Effector CD4-positive, alpha-beta T cell (primary cell): Measurements from ENCODE around the gene CATSPERD.
"Not testable (repeated sequence)": the region's sequence is repeated elsewhere in the genome, so short reads cannot be mapped to it uniquely, and the experiment has no call there.

ENCODE experiments used
- DNase-seq: peaks from one replicate; pipeline ENCODE4 v3.0.0-alpha.2; 2020

Gene CATSPERD

DNA sequence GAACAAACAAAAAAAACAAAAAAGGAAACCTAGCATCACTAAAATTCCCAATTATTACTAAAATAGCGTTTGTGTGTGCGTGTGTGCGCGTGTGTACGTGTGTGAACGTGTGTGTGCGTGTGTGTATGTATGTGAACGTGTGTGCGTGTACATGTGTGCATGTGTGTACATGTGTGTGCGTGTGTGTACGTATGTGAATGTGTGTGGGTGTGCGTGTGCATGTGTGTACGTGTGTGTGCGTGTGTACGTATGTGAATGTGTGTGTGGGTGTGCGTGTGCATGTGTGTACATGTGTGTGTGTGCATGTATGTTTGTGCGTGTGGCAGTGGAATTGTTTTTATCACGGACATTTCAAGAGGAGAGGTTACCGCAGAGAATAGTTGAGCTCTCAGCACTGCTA is 21.6 kb downstream of the CATSPERD start:
- no peak for DNase-seq

DNA sequence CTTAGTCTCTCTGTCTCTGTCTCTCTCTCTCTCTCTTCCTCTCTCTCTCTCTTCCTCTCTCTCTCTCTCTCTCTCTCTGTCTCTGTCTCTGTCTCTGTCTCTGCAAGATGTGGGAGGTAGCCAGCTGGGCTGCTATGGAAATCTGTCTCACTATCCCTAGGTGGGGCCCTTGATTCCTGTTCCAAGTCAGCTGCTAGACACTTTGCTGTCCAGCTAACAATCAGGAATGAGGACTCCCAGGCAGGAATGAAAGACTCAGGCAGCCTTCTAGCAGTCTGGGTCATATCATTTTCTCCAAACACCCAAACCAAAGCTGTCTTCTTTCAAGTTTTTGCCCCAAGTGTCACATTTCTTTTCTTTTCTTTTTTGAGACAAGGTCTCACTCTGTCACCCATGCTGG is 23.2 kb downstream of the CATSPERD start:
- no peak for DNase-seq

DNA sequence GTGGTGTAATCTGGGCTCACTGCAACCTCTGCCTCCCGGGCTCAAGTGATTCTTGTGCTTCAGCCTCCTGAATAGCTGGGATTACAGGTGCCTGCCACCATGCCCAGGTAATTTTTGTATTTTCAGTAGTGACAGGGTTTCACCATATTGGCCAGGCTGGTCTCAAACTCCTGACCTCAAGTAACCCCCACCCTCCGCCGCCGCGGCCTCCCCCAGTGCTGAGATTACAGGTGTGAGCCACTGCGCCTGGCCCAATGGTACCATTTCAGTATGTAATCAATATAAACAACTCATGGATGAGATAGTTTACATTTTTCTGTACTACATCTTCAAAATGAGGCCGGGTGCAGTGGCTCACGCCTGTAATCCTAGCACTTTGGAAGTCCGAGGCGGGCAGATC is 24.6 kb downstream of the CATSPERD start:
- not testable (repeated sequence) for DNase-seq

DNA sequence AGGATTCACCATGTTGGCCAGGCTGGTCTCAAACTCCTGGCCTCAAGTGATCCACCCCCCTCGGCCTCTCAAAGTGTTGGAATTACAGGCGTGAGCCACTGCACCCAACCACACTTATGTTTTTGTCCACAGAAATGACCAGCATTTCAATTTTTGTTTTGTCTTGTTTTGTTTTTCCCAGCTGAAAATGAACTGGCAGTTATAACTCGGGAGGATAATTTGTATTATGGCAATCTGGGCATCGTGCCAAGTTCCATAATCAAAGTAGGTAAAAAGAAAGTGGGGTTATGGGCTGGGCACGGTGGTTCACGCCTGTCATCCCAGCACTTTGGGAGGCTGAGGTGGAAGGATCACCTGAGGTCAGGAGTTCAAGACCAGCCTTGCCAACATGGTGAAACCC is 28.5 kb downstream of the CATSPERD start:
- not testable (repeated sequence) for DNase-seq

DNA sequence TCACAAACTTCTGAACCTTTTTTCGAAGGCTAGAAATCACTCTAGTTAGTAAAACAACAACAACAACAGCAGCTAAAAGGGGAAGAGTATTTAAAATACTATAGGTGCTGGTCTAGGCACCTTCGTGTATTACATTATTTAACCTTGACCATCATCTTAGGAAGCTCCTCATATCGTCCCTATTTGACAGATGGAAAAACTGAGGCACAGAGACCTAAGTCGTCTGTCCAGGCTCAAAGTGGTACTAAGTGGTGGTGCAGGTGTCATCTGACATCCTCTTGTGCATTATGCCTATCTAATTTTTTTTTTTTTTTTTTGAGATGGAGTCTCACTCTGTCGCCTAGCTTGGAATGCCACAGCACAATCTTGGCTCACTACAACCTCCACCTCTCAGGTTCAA is 29.1 kb downstream of the CATSPERD start:
- DNase-seq, result no peak

DNA sequence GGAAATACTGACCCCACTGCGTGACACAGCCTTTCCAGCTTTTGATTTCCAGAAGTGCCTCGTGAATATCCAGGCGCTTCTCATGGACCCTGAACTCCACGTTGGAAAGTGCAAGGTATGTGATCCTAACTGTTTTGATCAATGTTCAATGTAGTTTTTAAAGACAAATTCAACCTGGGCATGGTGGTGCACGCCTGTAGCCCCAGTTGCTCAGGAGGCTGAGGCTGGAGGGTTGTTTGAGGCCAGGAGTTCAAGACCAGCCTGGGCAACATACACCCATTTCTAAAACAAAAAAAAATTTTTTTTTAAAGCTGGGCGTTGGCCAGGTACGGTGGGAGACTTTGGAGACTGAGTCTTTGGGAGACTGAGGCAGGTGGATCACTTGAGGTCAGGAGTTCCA is 31.3 kb downstream of the CATSPERD start:
- no peak for DNase-seq

DNA sequence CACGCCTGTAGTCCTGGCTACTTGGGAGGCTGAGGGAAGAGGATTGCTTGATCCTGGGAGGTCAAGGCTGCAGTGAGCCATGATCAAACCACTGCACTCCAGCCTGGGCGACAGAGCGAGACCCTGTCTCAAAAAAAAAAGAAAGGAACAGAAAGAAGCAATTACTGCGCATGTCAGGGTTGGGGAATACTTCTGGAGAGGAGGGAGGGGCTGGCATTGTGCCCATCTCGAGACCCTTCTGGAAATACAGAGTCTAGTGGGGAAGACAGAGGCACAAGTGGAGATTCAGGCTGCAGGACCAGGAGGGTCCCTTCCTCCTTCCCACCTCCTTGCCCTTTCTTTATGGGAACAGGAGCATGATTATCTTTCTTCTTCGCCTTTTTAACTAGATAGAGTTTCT is 33.3 kb downstream of the CATSPERD start:
- DNase-seq, result no peak

DNA sequence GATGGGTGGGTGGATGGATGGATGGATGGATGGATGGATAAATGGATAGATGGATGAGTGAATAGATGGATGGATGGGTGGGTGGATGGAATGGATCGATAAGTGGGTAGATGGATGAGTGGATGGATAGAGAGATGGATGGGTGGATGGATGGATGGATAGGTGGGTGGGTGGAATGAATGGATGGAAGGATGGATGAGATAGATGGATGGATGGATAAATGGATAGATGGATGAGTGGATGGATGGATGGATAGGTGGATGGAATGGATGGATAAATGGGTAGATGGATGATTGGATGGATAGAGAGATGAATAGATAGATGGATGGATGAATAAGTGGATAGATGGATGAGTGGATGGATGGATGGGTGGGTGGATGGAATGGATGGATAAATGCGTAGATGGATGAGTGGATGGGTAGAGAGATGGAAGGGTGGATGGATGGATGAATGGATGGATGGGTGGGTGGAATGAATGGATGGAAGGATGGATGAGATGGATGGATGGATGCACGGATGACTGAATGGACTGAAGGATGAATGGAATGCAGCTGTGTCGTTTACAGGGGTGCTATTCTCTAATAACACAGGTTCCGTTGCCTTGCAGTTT is 42.3 kb downstream of the CATSPERD start:
- no peak for DNase-seq

DNA sequence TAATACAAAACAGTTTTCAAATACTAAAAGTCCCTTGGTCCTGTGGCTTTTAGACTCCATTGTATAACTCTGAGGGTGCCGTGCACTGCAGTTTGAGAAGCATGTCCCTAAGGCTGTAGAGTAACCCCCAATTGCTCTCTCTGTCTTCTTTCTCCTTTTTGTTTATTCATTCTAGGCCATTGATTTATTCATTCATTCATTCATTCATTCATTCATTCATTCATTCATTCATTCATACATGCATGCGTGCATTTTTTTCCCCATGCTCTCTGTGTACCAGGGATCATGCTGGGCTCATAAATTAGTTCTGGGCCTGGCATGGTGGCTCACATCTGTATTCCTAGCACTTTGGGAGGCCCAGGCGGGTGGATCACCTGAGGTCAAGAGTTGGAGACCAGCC is 44.8 kb downstream of the CATSPERD start:
- no peak for DNase-seq

DNA sequence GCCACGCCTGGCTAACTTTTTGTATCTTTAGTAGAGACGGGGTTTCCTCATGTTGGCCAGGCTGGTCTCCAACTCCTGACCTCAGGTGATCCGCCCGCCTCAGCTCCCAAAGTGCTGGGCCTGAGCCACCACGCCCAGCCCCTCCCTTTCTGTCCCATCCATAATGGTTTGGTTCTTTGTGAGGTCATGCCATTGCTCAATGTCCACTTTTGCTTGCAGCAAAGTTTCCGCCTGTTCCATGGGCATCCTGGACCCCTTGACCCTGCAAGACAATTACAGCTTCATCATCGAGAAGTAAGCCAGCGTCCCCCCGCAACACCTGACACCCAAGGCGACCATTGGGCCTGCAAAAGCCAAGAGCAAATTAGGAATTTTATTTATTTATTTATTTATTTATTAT is 47.5 kb downstream of the CATSPERD start:
- no peak for DNase-seq

DNA sequence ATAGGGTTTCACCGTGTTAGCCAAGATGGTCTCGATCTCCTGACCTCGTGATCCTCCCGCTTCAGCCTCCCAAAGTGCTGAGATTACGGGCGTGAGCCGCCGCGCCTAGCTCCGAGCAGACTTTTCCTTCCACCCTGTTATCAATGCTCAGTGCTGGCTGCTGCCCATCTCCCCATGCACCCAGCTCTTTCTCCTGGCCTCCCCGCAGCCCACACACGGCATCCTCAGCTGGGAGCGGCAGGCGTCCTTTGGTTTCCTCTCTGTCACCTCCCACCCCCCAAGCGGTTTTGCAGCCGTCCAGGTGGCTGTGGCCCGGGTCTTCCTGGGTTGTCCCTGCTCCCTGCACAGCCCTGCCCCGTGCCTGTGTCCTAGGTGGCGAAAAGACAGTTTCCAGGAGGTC is 52.0 kb downstream of the CATSPERD start:
- DNase-seq, result no peak

DNA sequence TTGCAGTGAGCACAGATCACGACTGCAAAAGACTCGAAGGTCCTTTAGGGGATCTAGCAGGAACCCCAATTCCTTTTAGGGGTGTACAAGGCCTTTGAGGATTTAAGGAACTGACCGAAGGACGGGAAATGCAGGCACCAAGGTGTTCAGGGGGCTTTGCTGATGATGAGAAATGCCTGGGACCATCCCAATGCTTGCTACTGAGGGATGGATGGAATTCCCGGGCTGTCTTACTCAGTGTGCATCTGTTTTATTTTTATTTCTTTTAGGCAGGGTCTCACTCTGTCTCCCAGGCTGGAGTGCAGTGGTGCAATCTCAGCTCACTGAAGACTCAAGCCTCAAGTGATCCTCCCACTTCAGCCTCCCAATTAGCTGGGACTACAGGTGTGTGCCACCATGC is 52.8 kb downstream of the CATSPERD start:
- no peak for DNase-seq

DNA sequence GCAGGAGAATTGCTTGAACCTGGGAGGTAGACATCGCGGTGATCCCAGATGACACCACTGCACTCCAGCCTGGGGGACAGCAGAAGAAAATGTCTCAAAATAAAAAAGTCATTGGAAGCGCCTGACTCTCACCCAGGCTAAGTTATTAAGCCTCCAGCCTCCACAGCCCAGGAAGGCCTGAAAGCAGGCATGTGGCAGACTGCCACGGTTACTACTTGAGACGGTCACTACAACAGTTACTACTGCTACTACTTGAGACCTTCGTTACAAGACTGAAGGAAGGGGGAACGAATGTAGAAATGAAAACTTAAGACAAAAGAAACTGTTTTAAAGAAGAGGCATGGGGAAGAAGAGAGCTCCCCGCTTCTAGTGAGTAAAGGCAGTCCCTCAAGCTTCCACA is 54.5 kb downstream of the CATSPERD start:
- DNase-seq, result no peak

DNA sequence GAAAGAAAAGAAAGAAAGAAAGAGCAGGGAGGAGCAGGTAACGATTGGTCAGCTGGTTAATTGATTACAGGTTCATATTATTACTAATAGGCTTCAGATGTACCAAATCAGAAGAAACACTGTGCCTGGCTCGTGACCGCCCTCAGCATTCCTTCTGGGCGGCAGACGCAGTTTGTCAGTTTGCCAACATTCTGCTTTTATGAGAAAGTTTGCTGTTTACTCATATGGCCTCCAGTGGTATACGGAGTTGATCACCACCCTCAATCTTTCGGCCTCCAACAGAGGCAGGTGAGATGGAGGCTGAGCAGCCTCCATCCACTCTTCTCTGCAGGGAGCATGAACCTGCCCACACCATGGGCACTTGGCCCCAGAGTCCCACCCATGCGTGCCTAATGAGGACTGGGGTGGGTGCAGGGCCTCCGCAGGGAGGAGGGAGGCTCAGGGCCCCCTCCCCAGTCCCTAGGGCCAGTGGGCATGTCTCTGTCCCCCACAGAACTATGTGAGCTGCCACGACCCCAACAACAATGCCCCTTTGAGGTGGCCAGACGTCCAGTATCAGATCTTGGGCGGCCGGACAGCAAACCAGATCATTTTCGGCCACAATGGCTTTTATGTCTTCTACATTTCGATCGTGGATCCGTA is 55.4 kb downstream of the CATSPERD start:
- no peak for DNase-seq

DNA sequence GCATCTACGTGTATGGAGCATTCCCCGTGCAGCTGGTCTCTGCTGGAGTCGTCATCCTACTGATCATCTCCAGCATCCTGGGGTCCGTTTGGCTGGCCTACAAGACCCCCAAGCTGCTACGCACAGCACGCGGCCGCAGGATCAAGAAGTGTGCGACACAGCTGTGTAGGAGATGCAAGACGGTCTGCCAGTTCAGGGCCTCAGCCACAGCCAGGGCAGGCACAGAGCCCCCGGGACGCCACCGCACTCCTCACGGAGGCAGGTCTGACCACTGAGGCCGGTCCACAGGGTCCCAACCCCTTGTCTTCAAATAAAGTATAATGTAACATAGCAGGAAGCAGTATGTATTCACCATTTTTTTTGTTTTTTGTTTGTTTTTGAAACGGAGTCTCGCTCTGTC is 58.0 kb downstream of the CATSPERD start:
- no peak for DNase-seq

DNA sequence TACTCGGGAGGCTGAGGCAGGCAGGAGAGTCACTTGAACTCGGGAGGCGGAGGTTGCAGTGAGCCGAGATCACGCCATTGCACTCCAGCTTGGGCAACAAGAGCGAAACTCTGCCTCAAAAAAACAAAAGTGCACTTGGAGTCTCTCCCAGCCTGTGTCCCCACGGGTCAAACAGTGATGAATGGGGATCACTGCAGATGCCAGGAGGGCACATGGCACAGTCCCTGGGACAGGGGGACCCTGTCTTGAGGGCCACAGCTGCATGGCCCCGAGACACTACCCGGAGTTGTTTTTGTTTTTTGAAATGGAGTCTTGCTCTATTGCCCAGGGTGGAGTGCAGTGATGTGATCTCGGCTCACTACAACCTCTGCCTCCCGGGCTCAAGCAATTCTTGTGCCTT is 60.5 kb downstream of the CATSPERD start:
- not testable (repeated sequence) for DNase-seq

DNA sequence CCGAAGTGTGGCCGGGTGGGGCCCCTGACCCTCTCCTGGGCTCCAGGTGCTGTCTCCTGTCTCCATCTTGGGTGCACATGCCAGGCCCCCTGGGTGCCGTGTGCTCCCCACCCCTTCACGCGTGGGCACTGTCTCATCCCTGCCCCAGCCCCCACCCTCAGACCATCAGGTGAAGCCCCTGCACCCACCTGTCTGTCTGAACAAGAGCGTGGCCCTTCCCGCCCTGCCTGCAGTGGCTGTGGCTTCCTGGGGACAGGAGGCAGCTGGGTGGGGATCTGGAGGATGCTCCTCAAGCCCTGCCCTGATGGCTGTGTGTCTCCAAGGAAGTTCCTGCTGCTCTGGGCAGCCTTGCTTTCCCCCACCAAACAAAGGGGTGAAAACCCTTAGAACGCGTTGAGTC is 61.9 kb downstream of the CATSPERD start:
- no peak for DNase-seq

DNA sequence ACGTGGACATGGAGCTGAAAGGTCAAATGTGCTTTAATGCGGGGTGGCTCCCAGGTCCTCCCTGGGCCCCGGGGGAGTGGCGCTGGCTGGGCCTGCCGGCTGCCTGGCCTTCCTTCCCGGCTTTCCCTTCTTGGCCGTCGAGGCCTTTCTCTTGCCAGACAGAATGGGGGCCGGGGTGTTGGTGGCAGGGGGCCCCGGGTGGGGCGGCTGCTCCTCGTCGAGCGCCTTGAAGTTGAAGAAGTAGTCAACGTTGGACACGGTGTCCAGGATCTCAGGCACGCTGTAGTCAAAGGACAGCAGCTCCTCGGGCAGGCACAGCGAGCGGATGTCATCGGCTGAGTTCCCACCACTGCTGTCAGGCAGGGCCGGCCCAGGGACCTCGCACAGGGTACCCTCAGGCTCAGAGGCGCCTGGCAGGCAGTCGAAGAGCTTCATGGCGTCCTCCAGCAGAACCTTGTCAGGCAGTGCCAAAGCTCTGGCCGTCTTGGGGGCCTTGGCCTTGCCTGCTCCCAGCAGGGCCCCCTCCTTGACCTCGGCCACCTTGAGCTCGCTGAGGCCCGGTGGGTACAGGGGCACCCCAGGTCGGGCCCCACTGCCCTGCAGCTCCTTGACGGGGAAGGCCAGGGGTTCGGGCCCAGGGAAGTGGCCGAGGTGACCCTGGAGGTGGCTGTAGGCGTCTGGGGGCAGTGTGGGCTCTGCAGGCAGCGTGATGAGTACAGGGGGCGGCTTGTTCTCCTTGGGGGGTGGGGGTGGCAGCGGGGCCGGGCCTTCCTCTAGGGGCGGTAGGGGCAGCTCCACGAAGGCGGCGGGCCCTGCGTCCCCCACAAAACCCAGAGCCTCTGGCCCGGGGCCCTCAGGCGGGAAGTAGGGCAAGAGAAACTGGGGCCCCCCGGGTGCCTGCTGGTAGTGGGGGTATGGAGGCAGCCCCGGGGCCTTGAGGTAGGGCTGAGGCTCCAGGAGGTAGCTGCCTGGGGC is 62.8 kb downstream of the CATSPERD start:
- no peak for DNase-seq

DNA sequence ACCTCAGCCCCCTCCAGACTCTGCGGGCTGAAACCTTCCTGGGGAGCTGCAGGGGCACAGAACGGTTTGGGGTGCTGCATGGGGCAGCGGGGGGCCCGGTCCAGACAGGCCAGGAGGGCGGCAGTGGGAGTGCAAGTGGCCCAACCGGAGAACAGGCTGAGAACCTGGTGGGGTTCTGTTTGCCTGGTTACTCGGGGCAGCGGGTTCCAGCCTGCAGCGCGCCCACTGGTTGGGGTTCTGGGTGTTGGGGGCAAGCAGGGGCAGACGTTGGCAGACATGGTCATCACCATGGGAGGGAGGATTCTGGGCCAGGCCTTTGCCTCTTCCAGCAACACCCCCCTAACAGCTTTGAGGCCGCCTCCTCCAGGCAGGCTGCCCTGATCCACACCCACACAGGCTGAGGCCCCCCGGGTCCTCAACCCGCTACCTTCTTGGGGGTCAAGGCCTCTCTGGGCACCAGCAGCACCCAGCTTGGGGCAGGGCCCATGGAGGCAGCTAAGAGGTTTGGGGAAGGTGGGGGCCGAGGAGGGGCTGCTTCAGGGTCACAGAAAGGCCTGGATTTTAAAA is 64.2 kb downstream of the CATSPERD start, which contains the start of gene PRR22:
PRR22 (minus strand) TSS at position 166 of the 567 bp plus-strand sequence; CDS start at position 80, 86 bp downstream.
- no peak for DNase-seq

DNA sequence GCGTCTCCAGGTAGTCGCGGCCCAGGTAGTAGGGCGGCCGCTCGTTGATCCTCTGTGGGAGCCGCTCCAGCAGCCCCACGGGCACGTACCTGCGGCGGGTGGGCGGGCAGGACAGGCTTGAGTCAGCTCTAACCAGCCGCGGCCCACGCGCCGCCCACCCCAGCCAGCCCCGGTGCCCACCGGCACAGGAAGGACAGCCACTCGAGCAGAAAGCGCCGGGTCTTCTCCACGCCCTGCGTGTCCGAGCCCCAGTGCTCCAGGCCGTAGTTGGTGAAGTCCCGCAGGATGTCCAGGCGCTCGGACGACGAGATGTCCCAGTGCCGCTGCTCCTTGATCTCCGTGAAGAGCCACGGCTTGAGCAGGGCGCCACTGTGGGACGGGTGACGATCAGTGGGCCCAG is 65.0 kb downstream of the CATSPERD start:
- DNase-seq, result no peak

DNA sequence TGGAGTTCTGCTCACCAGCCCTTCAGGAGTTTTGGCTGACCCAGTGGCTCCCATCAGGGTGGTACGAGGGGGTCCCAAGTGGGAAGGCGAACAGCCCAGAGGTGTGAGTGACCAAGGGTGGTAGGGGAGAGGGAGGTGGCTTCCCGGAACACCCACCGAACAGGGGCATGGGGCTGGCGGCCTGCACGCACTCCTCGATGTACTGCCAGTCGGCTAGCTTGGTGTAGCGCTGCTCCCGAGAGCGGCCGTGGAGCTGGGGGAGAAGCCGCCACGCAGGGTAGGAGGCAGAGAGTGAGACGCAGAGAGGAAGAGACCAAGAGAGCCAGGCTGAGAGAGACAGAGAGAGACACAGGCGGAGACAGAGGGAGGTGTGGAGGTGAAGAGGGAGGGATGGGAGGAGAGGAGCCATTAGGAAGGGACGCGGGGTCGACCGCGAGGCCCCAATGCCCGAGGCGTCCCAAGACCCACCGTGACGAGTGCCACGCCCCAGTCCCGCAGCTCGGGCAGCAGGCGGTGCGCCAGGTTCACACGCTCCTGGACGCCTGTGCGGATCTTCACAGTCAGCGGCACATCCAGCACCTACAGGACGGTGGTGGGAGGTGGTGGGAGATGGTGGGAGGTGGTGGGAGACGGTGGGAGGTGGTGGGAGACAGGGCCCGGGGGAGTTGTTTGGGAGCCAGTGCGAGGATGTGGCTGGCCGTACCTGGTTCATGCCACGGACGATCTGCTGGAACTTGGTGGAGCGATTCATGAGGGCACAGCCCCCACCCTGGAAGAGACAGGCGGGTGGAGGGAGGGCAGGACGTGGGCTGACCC is 66.4 kb downstream of the CATSPERD start:
- no peak for DNase-seq

DNA sequence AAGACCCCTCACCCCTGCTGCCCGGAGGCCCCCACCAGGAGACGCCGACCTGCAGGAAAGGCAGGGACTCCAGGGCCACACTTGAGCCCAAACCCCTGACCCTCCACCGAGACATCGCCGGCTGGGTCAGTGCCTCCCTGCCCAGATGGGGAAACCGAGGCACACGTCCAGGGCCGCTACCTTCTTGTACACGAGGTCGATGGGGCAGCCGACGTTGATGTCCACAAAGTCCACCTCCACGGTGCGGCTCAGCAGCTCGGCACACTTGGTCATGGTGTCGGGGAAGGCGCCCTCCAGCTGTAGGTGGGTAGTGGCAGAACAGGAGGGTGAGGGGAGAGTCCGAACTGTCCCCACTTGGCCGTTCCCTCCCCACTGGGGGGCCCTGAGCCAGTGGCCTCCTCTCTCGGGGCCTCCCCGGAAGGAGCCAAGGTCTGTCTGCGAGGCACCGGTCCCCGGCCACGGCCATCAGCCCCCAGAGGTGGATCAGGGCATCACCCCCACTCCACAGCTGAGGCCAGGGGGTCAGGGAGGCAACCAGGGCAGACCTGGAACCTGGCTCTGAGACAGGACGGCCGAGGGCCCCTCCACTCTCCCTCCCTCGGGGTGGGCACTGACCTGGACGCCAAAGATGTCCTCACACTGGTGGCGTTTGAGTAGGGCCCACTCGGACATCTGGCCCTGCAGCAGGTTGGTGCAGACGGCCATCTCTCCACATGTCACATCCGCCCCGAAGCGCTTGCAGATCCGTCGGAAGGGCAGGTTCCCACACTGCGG is 67.2 kb downstream of the CATSPERD start:
- DNase-seq, result no peak
